Ascending aorta (tissue), 2 donors: ENCODE measurements around the gene TAF6. TPM values are rescaled to one million over a fixed set of nuclear protein-coding genes. Genes with fewer than 3 reads are reported as not detected.

Source experiments
- DNase-seq, 2 donors: peaks; one replicate each; pipeline ENCODE4 v3.0.0-alpha.2; 2019; ENCODE audit warnings: low spot score in 2 of 2
- H3K27ac ChIP-seq, 2 donors: fragments of 200-600 bp; sonication (generic); one replicate each; pipeline ENCODE4 v1.5.1; 2016 to 2017; ENCODE audit warnings: mild to moderate bottlenecking in 1 of 2
- H3K27me3 ChIP-seq: fragments of 200-600 bp; sonication (generic); one replicate; pipeline ENCODE4 v1.5.1; 2017
- H3K36me3 ChIP-seq, 2 donors: fragments of 200-600 bp; sonication (generic); one replicate each; pipeline ENCODE4 v1.5.1; 2016
- H3K4me1 ChIP-seq, 2 donors: fragments of 200-600 bp; sonication (generic); one replicate each; pipeline ENCODE4 v1.5.1; 2016 to 2017; ENCODE audit warnings: mild to moderate bottlenecking in 1 of 2
- H3K4me3 ChIP-seq, 2 donors: fragments of 200-600 bp; sonication (generic); one replicate each; pipeline ENCODE4 v1.5.1; 2016 to 2017; ENCODE audit warnings: mild to moderate bottlenecking in 1 of 2
- H3K9me3 ChIP-seq, 2 donors: fragments of 200-600 bp; sonication (generic); one replicate each; pipeline ENCODE4 v1.5.1; 2016
- CTCF ChIP-seq, 3 experiments: fragments of 200-600 bp in 2 of 3; fragments of 450-650 bp in 1 of 3; sonication (generic) in 2 of 3; IDR thresholded peaks; one replicate each; pipeline ENCODE4 v1.5.1; 2016 to 2019; ENCODE audit warnings: antibody characterized with exemption in 3 of 3, mild to moderate bottlenecking in 1 of 3, moderate library complexity in 1 of 3
- intact Hi-C: fragments of 100-400 bp; cut with DNase I; formaldehyde crosslinking; loops from one replicate; pipeline ENCODE4 v1.15.1; 2023
- total RNA-seq: library from RNA; depleted of rRNA; stranded (reverse); fragments of >200 nt; gene quantifications from one replicate; pipeline ENCODE4 v1.1.0, GENCODE V29; 2016

The TAF6 gene
- total RNA-seq, 1 donor from 2014 or later, result 103 TPM

DNA sequence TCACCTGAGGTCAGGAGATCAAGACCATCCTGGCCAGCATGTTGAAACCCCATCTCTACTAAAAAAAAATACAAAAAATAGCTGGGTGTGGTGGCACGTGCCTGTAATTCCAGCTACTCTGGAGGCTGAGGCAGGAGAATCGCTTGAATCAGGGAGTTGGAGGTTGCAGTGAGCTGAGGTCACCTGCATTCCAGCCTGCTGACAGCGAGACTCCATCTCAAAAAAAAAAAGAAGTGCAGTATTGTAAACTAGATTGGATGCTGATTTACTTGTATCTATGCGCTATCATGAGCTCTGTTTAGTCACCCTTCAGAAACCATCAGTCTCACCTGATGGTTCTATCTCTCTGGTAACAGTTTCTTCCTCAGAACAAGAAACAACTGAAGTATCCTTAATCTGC is 55.8 kb downstream of the TAF6 start:
- intact Hi-C loops, result no loop called here
- H3K4me3 ChIP-seq, result no peak overlapping the region
- H3K9me3 ChIP-seq, result no peaks in the 10 kb centered on the region
- H3K36me3 ChIP-seq, result peaks cover 53 to 58% of the 10 kb centered on the region in 2 donors
- H3K27me3 ChIP-seq, result no peaks in the 10 kb centered on the region
- H3K4me1 ChIP-seq, result no peaks in the 10 kb centered on the region
- no peak overlapping the region for H3K27ac ChIP-seq
- no peak for DNase-seq
- no peak for TF ChIP-seq CTCF (IDR thresholded peaks at IDR 0.05)

DNA sequence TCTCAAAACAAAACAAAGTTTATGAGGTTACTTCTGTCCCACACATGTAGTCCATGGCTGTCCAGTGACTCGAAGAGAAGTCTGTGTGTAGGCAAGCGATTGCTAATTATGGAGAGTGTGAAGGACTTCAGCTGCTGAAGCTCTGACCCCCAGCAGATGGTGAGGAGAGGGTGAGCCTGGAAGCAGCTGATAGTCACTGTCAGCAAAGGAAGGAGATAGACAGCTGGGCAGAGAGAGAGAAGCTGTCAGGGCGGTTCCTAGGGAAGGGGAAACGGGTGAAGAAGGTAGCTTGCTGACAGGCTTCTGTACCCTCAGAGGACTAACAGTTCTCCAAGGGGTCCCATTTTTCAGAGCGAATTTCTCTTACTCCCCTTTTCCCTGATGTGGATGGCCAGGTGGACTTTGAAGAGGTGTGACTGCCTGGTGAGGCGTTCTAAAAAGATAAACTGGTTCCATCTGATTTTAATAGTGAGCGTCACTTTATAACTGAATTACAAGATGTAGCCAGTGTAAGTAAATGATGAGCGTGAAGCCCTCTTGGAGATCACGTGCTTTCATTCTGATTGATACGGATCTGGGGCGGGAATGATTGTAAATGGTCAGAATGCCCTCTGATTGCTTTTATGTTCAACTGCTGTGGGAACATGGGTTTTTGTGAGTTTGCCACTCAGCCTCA is 57.5 kb downstream of the TAF6 start:
- Histone ChIP-seq H3K27ac (no peak overlapping the region), H3K9me3 (no peaks in the 10 kb centered on the region), H3K27me3 (no peaks in the 10 kb centered on the region), H3K4me1 (no peaks in the 10 kb centered on the region), H3K36me3 (peaks cover 70% of the 10 kb centered on the region in 2 donors), H3K4me3 (no peak overlapping the region)
- no peak for DNase-seq
- no peak for TF ChIP-seq CTCF (IDR thresholded peaks at IDR 0.05)
- intact Hi-C loops, result no loop called here

DNA sequence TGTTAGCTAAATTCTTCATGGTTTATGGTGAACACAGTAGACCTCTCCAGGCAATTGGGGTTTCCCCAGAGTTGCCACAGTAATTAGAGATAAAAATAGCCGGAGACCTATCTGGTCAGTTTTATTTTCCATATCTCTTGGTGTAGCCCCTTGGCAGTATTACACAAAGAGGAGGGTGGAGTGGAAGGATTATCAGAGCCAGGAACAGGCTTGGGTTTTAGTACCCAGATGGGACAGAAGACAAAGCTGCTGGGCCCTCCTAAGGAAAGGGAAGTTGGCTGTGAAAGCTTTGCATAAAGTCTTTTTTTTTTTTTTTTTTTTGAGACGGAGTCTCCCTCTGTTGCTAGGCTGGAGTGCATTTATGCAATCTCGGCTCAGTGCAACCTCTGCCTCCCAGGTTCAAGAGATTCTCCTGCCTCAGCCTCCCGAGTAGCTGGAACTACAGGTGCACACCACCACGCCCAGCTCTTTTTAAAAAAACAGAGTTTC is 59.9 kb downstream of the TAF6 start:
- Histone ChIP-seq H3K27me3 (no peaks in the 10 kb centered on the region), H3K9me3 (no peaks in the 10 kb centered on the region), H3K4me1 (no peaks in the 10 kb centered on the region), H3K36me3 (peaks cover 62 to 66% of the 10 kb centered on the region in 2 donors), H3K4me3 (no peak overlapping the region), H3K27ac (no peak overlapping the region)
- no peak for DNase-seq
- intact Hi-C loops, result no loop called here
- TF ChIP-seq CTCF (IDR thresholded peaks at IDR 0.05), result no peak

Other genes with a start within 250 kb of the TAF6 start
- gene OR2AE1, start 242.3 kb downstream of the TAF6 start, total RNA-seq, result not detected
- 12.7 TPM for gene TRIM4, start 199.8 kb downstream of the TAF6 start, total RNA-seq
- not detected for gene GJC3, start 189.7 kb downstream of the TAF6 start, total RNA-seq
- gene AZGP1, start 143.3 kb downstream of the TAF6 start, total RNA-seq, result not detected
- gene ZKSCAN1, start 103.8 kb downstream of the TAF6 start, total RNA-seq, result 19.9 TPM
- 58.5 TPM for gene ZSCAN21, start 69.6 kb downstream of the TAF6 start, total RNA-seq
- gene ZNF3, start 37.6 kb downstream of the TAF6 start, total RNA-seq, result 6.9 TPM
- 18.1 TPM for gene COPS6, start 30.4 kb downstream of the TAF6 start, total RNA-seq
- 52.2 TPM for gene MCM7, start 18.0 kb downstream of the TAF6 start, total RNA-seq
- gene AP4M1, start 17.7 kb downstream of the TAF6 start, total RNA-seq, result 29.6 TPM
- gene CNPY4, start 276 bp upstream of the TAF6 start, total RNA-seq, result 1.4 TPM
- not detected for gene MBLAC1, start 7.6 kb upstream of the TAF6 start, total RNA-seq
- gene LAMTOR4, start 29.6 kb upstream of the TAF6 start, total RNA-seq, result 131 TPM
- gene TRAPPC14, start 39.4 kb upstream of the TAF6 start, total RNA-seq, result 22.0 TPM
- gene GAL3ST4, start 49.3 kb upstream of the TAF6 start, total RNA-seq, result 3.5 TPM
- not detected for gene GPC2, start 58.0 kb upstream of the TAF6 start, total RNA-seq
- gene STAG3, start 58.6 kb upstream of the TAF6 start, total RNA-seq, result not detected
- 27.8 TPM for gene PVRIG, start 100.6 kb upstream of the TAF6 start, total RNA-seq
- not detected for gene SPDYE3, start 188.3 kb upstream of the TAF6 start, total RNA-seq
- gene PILRB, start 238.8 kb upstream of the TAF6 start, total RNA-seq, result 67.2 TPM